ENCODE results near the gene DENND1B. TPM values are rescaled to one million over a fixed set of nuclear protein-coding genes. Genes with fewer than 3 reads are reported as not detected.

DENND1B gene
- total RNA-seq, 1 experiment from 2014 or later: 6.3 TPM

DNA sequence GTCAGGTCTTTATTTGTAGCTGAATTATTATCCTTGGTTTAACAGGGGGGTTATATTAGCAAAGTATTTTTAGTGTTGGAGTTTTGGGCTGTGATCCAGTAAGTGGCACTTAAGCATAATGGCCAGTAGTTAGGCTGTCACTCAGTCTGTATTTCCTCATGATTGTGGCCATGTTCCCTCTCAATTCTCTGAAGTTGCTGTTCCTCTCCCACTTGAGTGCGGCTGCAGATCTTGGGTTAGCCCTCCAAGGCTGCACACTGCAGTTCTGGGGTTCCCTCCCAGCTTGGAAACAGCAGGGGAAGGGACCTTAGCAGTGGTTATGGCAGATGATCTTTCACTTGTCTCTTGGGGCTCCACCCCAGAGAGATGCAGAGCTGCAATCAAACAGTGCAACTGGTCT lies 23.2 kb upstream of the DENND1B start:
- Histone ChIP-seq H2BK15ac (ENCODE audit: low read depth, low read length) (no peak overlapping the region), H3K27ac (ENCODE audit: insufficient read length, low read depth, low read length) (no peak overlapping the region), H3K23me2 (ENCODE audit: insufficient read length, low read depth, low read length, poor library complexity, severe bottlenecking) (no peaks in the 10 kb centered on the region), H2AFZ (ENCODE audit: low read length) (no peak overlapping the region), H4K8ac (replicated peaks; ENCODE audit: insufficient read length, low read depth, low read length) (no peak overlapping the region), H2BK120ac (ENCODE audit: low read depth, low read length, poor library complexity, severe bottlenecking) (no peak overlapping the region), H2BK5ac (ENCODE audit: insufficient read length, low read length) (no peak overlapping the region), H2BK20ac (ENCODE audit: low read depth, low read length, poor library complexity, severe bottlenecking) (no peak overlapping the region), H2AK5ac (ENCODE audit: insufficient read length, low read length) (no peak overlapping the region), H3K14ac (ENCODE audit: insufficient read depth, low read length) (no peak overlapping the region), H3K56ac (ENCODE audit: insufficient read length, low read depth, low read length) (no peak overlapping the region), H3K4me2 (ENCODE audit: insufficient read depth, insufficient read length, low read length) (no peak overlapping the region), H3K18ac (ENCODE audit: insufficient read length, low read depth, low read length) (no peak overlapping the region), H4K20me1 (ENCODE audit: control insufficient read depth, insufficient read depth, insufficient read length) (no peaks in the 10 kb centered on the region), H4K91ac (ENCODE audit: insufficient read length, low read depth, low read length) (no peak overlapping the region), H3K9ac (ENCODE audit: extremely low read depth, insufficient read length, low read length) (no peak overlapping the region), H3K4me1 (ENCODE audit: insufficient read depth, low read length) (peaks cover 4% of the 10 kb centered on the region; the same call in 1 of the 2 replicates), H3T11ph (ENCODE audit: low read length) (no peak overlapping the region), H3K27me3 (ENCODE audit: insufficient read depth, low read length) (no peaks in the 10 kb centered on the region), H3K4ac (ENCODE audit: low read depth, low read length) (no peak overlapping the region), H3K9me3 (ENCODE audit: control insufficient read depth, low read depth, low read length) (no peaks in the 10 kb centered on the region), H4K5ac (ENCODE audit: insufficient read length, low read depth, low read length) (no peak overlapping the region), H2BK12ac (ENCODE audit: insufficient read length, low read depth, low read length) (no peak overlapping the region), H3K79me1 (ENCODE audit: insufficient read depth, low read depth, low read length, poor library complexity, severe bottlenecking) (no peaks in the 10 kb centered on the region), H3K79me2 (ENCODE audit: insufficient read depth, low read length) (no peaks in the 10 kb centered on the region), H3K23ac (ENCODE audit: insufficient read length, low read depth, low read length) (no peak overlapping the region)
- Mint-ChIP-seq H3K27ac (no peak overlapping the region), H3K4me1 (peaks cover 16 to 17% of the 10 kb centered on the region in 2 experiments), H3K9me3 (peaks cover 20 to 31% of the 10 kb centered on the region in 2 experiments), H3K27me3 (ENCODE audit: low read depth) (peaks cover 4% of the 10 kb centered on the region), H3K4me3 (no peak overlapping the region; a peak in 1 of 5 replicates), H3K36me3 (ENCODE audit: insufficient read depth in 1 of 3, low read depth in 3 of 3) (peaks cover 15 to 30% (median 16%) of the 10 kb centered on the region in 3 experiments)
- WGBS (ENCODE audit: extremely low coverage, insufficient read length, low lambda C conversion rate): no CpG with 5 or more reads among the region's 1 CpG
- TF ChIP-seq CTCF (conservative IDR thresholded peaks at IDR 0.05): no peak
- DNase-seq: no peak
